GM18511 (cell line): Measurements from ENCODE around the gene LIMS3.
A peak's percentile ranks its signal among the peaks of the same experiment; 100 is the strongest.
"Not testable (repeated sequence)": the region's sequence is repeated elsewhere in the genome, so short reads cannot be mapped to it uniquely, and the experiment has no call there.

ENCODE experiments used
- ATAC-seq: cut with Tn5 transposase; IDR thresholded peaks from one replicate; pipeline ENCODE4 v1.9.1; 2021; ENCODE audit warnings: mild to moderate bottlenecking, moderate library complexity; ENCODE audit not compliant: unreplicated experiment

Gene LIMS3

GRCh38 chr2:109921543-109922384, 23.3 kb downstream of the LIMS3 start:
- not testable (repeated sequence) for ATAC-seq

- not testable (repeated sequence) for ATAC-seq
Observed at GRCh38 chr2:109924481-109924880, 26.0 kb downstream of the LIMS3 start.

GRCh38 chr2:109927803-109928202, 29.3 kb downstream of the LIMS3 start:
- ATAC-seq: not testable (repeated sequence)

GRCh38 chr2:109929222-109929621, 30.7 kb downstream of the LIMS3 start:
- ATAC-seq: not testable (repeated sequence)

- not testable (repeated sequence) for ATAC-seq
Observed at GRCh38 chr2:109936534-109936933, 38.0 kb downstream of the LIMS3 start.

GRCh38 chr2:109945362-109945761, 46.9 kb downstream of the LIMS3 start:
- ATAC-seq: not testable (repeated sequence)

- not testable (repeated sequence) for ATAC-seq
Observed at GRCh38 chr2:109947262-109947958, 48.9 kb downstream of the LIMS3 start.

- ATAC-seq: not testable (repeated sequence)
Observed at GRCh38 chr2:109947959-109948520, 49.6 kb downstream of the LIMS3 start.

- not testable (repeated sequence) for ATAC-seq
Observed at GRCh38 chr2:109950146-109950843, 51.8 kb downstream of the LIMS3 start.

- not testable (repeated sequence) for ATAC-seq
Observed at GRCh38 chr2:109963942-109964341, 65.5 kb downstream of the LIMS3 start.

GRCh38 chr2:109965482-109965881, 67.0 kb downstream of the LIMS3 start:
- ATAC-seq: not testable (repeated sequence)

GRCh38 chr2:109966107-109966736, 67.7 kb downstream of the LIMS3 start:
- ATAC-seq: not testable (repeated sequence)

GRCh38 chr2:109966858-109967257, 68.4 kb downstream of the LIMS3 start:
- ATAC-seq: not testable (repeated sequence)

GRCh38 chr2:109969864-109970263, 71.4 kb downstream of the LIMS3 start:
- peak; percentile 54 for ATAC-seq

- ATAC-seq: not testable (repeated sequence)
Observed at GRCh38 chr2:109971710-109972109, 73.2 kb downstream of the LIMS3 start.
